ENCODE data around the gene PFKP. TPM values are rescaled to one million over a fixed set of nuclear protein-coding genes. Genes with fewer than 3 reads are reported as not detected.
A peak's percentile ranks its signal among the peaks of the same experiment; 100 is the strongest.

Gene PFKP
- 67.8 TPM for total RNA-seq

GRCh38 chr10:3067118-3067858 lies at the start of gene PFKP:
Gene PFKP (plus strand): TSS chr10:3067548. CDS start chr10:3067596, 48 bp downstream.
- peak; percentile 60 for DNase-seq (ENCODE audit: low spot score)

- no peak for DNase-seq (ENCODE audit: low spot score)
These were observed 49.1 kb upstream of the PFKP start for GRCh38 chr10:3018247-3018646.

- DNase-seq (ENCODE audit: low spot score), result no peak
These were observed 47.0 kb upstream of the PFKP start for GRCh38 chr10:3020311-3020710.

GRCh38 chr10:3020881-3021280 lies 46.5 kb upstream of the PFKP start:
- DNase-seq (ENCODE audit: low spot score), result no peak

- DNase-seq (ENCODE audit: low spot score), result no peak
These were observed 45.3 kb upstream of the PFKP start for GRCh38 chr10:3022027-3022426.

- no peak for DNase-seq (ENCODE audit: low spot score)
These were observed 43.5 kb upstream of the PFKP start for GRCh38 chr10:3023892-3024291.

- DNase-seq (ENCODE audit: low spot score), result no peak
These were observed 42.2 kb upstream of the PFKP start for GRCh38 chr10:3025026-3025683.

- DNase-seq (ENCODE audit: low spot score), result no peak
These were observed 39.5 kb upstream of the PFKP start for GRCh38 chr10:3027866-3028265.

GRCh38 chr10:3028441-3028840 lies 38.9 kb upstream of the PFKP start:
- DNase-seq (ENCODE audit: low spot score), result no peak

GRCh38 chr10:3030765-3031164 lies 36.6 kb upstream of the PFKP start:
- no peak for DNase-seq (ENCODE audit: low spot score)

GRCh38 chr10:3031490-3031889 lies 35.9 kb upstream of the PFKP start:
- no peak for DNase-seq (ENCODE audit: low spot score)

GRCh38 chr10:3033925-3034324 lies 33.4 kb upstream of the PFKP start:
- no peak for DNase-seq (ENCODE audit: low spot score)

GRCh38 chr10:3034616-3035015 lies 32.7 kb upstream of the PFKP start:
- DNase-seq (ENCODE audit: low spot score), result no peak

GRCh38 chr10:3036155-3037021 lies 31.0 kb upstream of the PFKP start:
- DNase-seq (ENCODE audit: low spot score), result no peak

- no peak for DNase-seq (ENCODE audit: low spot score)
These were observed 30.2 kb upstream of the PFKP start for GRCh38 chr10:3037182-3037581.

GRCh38 chr10:3040069-3040468 lies 27.3 kb upstream of the PFKP start:
- DNase-seq (ENCODE audit: low spot score), result no peak

GRCh38 chr10:3042589-3042988 lies 24.8 kb upstream of the PFKP start:
- DNase-seq (ENCODE audit: low spot score), result no peak

- DNase-seq (ENCODE audit: low spot score), result peak; percentile 69
These were observed 23.6 kb upstream of the PFKP start for GRCh38 chr10:3043512-3044368.

GRCh38 chr10:3045471-3046209 lies 21.7 kb upstream of the PFKP start:
- DNase-seq (ENCODE audit: low spot score), result peak; percentile 68

- DNase-seq (ENCODE audit: low spot score), result no peak
These were observed 21.1 kb upstream of the PFKP start for GRCh38 chr10:3046210-3046779.

Data from ureter (tissue), 1 donor.